Activated CD4-positive, alpha-beta T cell treated with anti-CD3 and anti-CD28 coated beads for 36 hours (primary cell): ENCODE measurements around the gene TXNRD3. TPM values are rescaled to one million over a fixed set of nuclear protein-coding genes. Genes with fewer than 3 reads are reported as not detected.

Experiments used
- ATAC-seq: fragments of 200-7000 bp; cut with Tn5 transposase; one replicate; pipeline ENCODE4 v1.10.0; 2021; ENCODE audit warnings: mild to moderate bottlenecking, moderate library complexity
- CTCF ChIA-PET: fragments of 350-600 bp; sonication (Branson Sonifier 250); formaldehyde crosslinking; loops from one replicate; lab custom pipeline; 2021; ENCODE audit warnings: antibody characterized with exemption; lab: Charles Lee
- POLR2A ChIA-PET: fragments of 350-600 bp; sonication (Branson Sonifier 250); formaldehyde crosslinking; loops from one replicate; lab custom pipeline; 2021; ENCODE audit warnings: antibody characterized with exemption, inconsistent platforms; lab: Charles Lee
- DNase-seq: peaks from one replicate; pipeline ENCODE4 v3.0.0-alpha.2; 2020
- H3K27ac Mint-ChIP-seq: one replicate; pipeline ENCODE4 v1.8.0; 2021; ENCODE audit warnings: mixed read lengths
- H3K27me3 Mint-ChIP-seq: one replicate; pipeline ENCODE4 v1.8.0; 2021; ENCODE audit warnings: mixed read lengths
- H3K36me3 Mint-ChIP-seq: one replicate; pipeline ENCODE4 v1.8.0; 2021; ENCODE audit warnings: low read depth, mixed read lengths
- H3K4me1 Mint-ChIP-seq: one replicate; pipeline ENCODE4 v1.8.0; 2021; ENCODE audit warnings: mixed read lengths
- H3K4me3 Mint-ChIP-seq: one replicate; pipeline ENCODE4 v1.8.0; 2021; ENCODE audit warnings: mild to moderate bottlenecking, moderate library complexity, mixed read lengths
- H3K9me3 Mint-ChIP-seq: one replicate; pipeline ENCODE4 v1.8.0; 2021; ENCODE audit warnings: low read depth, mixed read lengths
- intact Hi-C, 2 experiments: fragments of 100-400 bp; cut with DNase I in 1 of 2; cut with micrococcal nuclease in 1 of 2; formaldehyde crosslinking; loops; one replicate each; pipeline versions ENCODE4 v1.14.2 to v1.15.1; 2022 to 2024; cut with DNase I, micrococcal nuclease
- total RNA-seq, 2 experiments: library from RNA; stranded (reverse); gene quantifications; one replicate each; pipeline ENCODE4 v1.2.3, GENCODE V29; 2021

Gene TXNRD3
- total RNA-seq, 2 experiments from 2014 or later: 2.5 to 3.5 TPM

- intact Hi-C loops: no loop called here
- no peaks in the 10 kb centered on the region for H3K36me3 Mint-ChIP-seq
- no peak overlapping the region for H3K27ac Mint-ChIP-seq
- H3K4me3 Mint-ChIP-seq: no peak overlapping the region
- peaks cover 3% of the 10 kb centered on the region for H3K27me3 Mint-ChIP-seq
- no peaks in the 10 kb centered on the region for H3K4me1 Mint-ChIP-seq
- no peak for DNase-seq
- ChIA-PET POLR2A (no interaction called here), CTCF (no interaction called here)
- no peaks in the 10 kb centered on the region for H3K9me3 Mint-ChIP-seq
- peak; percentile 9 for ATAC-seq
These were observed 6.8 kb upstream of the TXNRD3 start for GRCh38 chr3:126661532-126662364.

- intact Hi-C loops: no loop called here
- Mint-ChIP-seq H3K4me1 (peaks cover 2% of the 10 kb centered on the region), H3K9me3 (no peaks in the 10 kb centered on the region), H3K4me3 (no peak overlapping the region), H3K27ac (no peak overlapping the region), H3K27me3 (peaks cover 3% of the 10 kb centered on the region), H3K36me3 (no peaks in the 10 kb centered on the region)
- POLR2A ChIA-PET: no interaction called here
- no peak for ATAC-seq
- no peak for DNase-seq
- CTCF ChIA-PET: interaction anchor here (0.5 to 2.0 kb wide), 4 partner anchors 18 to 139 kb away, joined by 3 to 10 read pairs (median 4); no protein-coding TSS in a partner anchor
These were observed 5.3 kb upstream of the TXNRD3 start for GRCh38 chr3:126659915-126660886.

- DNase-seq (no peak), ATAC-seq (no peak)
- H3K4me3 Mint-ChIP-seq: no peak overlapping the region
- no peaks in the 10 kb centered on the region for H3K36me3 Mint-ChIP-seq
- intact Hi-C loops: no loop called here
- H3K4me1 Mint-ChIP-seq: peaks cover 6% of the 10 kb centered on the region
- ChIA-PET CTCF (interaction anchor here (1.4 to 2.0 kb wide), 2 partner anchors 20 to 136 kb away, joined by 4 to 10 read pairs; no protein-coding TSS in a partner anchor), POLR2A (no interaction called here)
- H3K9me3 Mint-ChIP-seq: no peaks in the 10 kb centered on the region
- peaks cover 3% of the 10 kb centered on the region for H3K27me3 Mint-ChIP-seq
- H3K27ac Mint-ChIP-seq: no peak overlapping the region
These were observed 3.7 kb upstream of the TXNRD3 start for GRCh38 chr3:126658584-126658983.

GRCh38 chr3:126657901-126658300, 3.0 kb upstream of the TXNRD3 start:
- Mint-ChIP-seq H3K4me1 (peaks cover 6% of the 10 kb centered on the region), H3K27me3 (peaks cover 3% of the 10 kb centered on the region), H3K4me3 (no peak overlapping the region), H3K27ac (no peak overlapping the region), H3K36me3 (peaks cover under 1% of the 10 kb centered on the region), H3K9me3 (no peaks in the 10 kb centered on the region)
- CTCF ChIA-PET: no interaction called here
- POLR2A ChIA-PET: interaction anchor here (0.5 kb wide), 1 partner anchor 743 kb away, joined by 3 read pairs; no protein-coding TSS in a partner anchor
- no peak for ATAC-seq
- no peak for DNase-seq
- intact Hi-C loops: no loop called here

- Mint-ChIP-seq H3K9me3 (no peaks in the 10 kb centered on the region), H3K27me3 (peaks cover 3% of the 10 kb centered on the region), H3K4me3 (no peak overlapping the region), H3K4me1 (peaks cover 6% of the 10 kb centered on the region), H3K27ac (no peak overlapping the region), H3K36me3 (peaks cover 3% of the 10 kb centered on the region)
- ATAC-seq (no peak), DNase-seq (no peak)
- CTCF ChIA-PET: no interaction called here
- POLR2A ChIA-PET: no interaction called here
- intact Hi-C loops: no loop called here
These were observed 1.6 kb upstream of the TXNRD3 start for GRCh38 chr3:126656371-126657134.

- Mint-ChIP-seq H3K27me3 (peaks cover 3% of the 10 kb centered on the region), H3K27ac (no peak overlapping the region), H3K9me3 (no peaks in the 10 kb centered on the region), H3K4me3 (no peak overlapping the region), H3K4me1 (peaks cover 6% of the 10 kb centered on the region), H3K36me3 (peaks cover 3% of the 10 kb centered on the region)
- ATAC-seq (no peak), DNase-seq (no peak)
- POLR2A ChIA-PET: no interaction called here
- intact Hi-C loops: loop anchor here in 1 of 2 experiments (1.0 kb wide), 1 partner anchor 48 kb away; the partner anchor contains the start of gene CHCHD6
- CTCF ChIA-PET: interaction anchor here (0.7 kb wide), 1 partner anchor 29 kb away, joined by 3 read pairs; no protein-coding TSS in a partner anchor
These were observed 963 bp upstream of the TXNRD3 start for GRCh38 chr3:126655887-126656286.

GRCh38 chr3:126649556-126650092, 5.3 kb downstream of the TXNRD3 start:
- Mint-ChIP-seq H3K4me1 (peaks cover 3% of the 10 kb centered on the region), H3K27me3 (peaks cover 7% of the 10 kb centered on the region), H3K36me3 (peaks cover 3% of the 10 kb centered on the region), H3K4me3 (no peak overlapping the region), H3K27ac (no peak overlapping the region), H3K9me3 (no peaks in the 10 kb centered on the region)
- no peak for DNase-seq
- intact Hi-C loops: no loop called here
- ATAC-seq: no peak
- CTCF ChIA-PET: no interaction called here
- POLR2A ChIA-PET: no interaction called here

- H3K4me3 Mint-ChIP-seq: no peak overlapping the region
- DNase-seq (no peak), ATAC-seq (no peak)
- H3K27me3 Mint-ChIP-seq: peaks cover 5% of the 10 kb centered on the region
- no peak overlapping the region for H3K27ac Mint-ChIP-seq
- no peaks in the 10 kb centered on the region for H3K4me1 Mint-ChIP-seq
- ChIA-PET POLR2A (interaction anchor here (0.6 kb wide), 1 partner anchor 60 kb away, joined by 5 read pairs; no protein-coding TSS in a partner anchor), CTCF (no interaction called here)
- H3K9me3 Mint-ChIP-seq: no peaks in the 10 kb centered on the region
- H3K36me3 Mint-ChIP-seq: peaks cover 5% of the 10 kb centered on the region
- intact Hi-C loops: no loop called here
These were observed 8.2 kb downstream of the TXNRD3 start for GRCh38 chr3:126646674-126647073.

- CTCF ChIA-PET: interaction anchor here (0.5 to 1.6 kb wide), 2 partner anchors 34 to 833 kb away, joined by 3 to 4 read pairs; no protein-coding TSS in a partner anchor
- H3K4me1 Mint-ChIP-seq: no peaks in the 10 kb centered on the region
These were observed 10.3 kb downstream of the TXNRD3 start for GRCh38 chr3:126644615-126645014.

GRCh38 chr3:126638790-126639189, 16.1 kb downstream of the TXNRD3 start:
- Mint-ChIP-seq H3K27ac (no peak overlapping the region), H3K4me3 (no peak overlapping the region), H3K4me1 (no peaks in the 10 kb centered on the region), H3K27me3 (no peaks in the 10 kb centered on the region), H3K36me3 (peaks cover 7% of the 10 kb centered on the region), H3K9me3 (no peaks in the 10 kb centered on the region)
- intact Hi-C loops: no loop called here
- DNase-seq: no peak
- POLR2A ChIA-PET: no interaction called here
- CTCF ChIA-PET: no interaction called here
- no peak for ATAC-seq

More at GRCh38 chr3:126644615-126645014, 10.3 kb downstream of the TXNRD3 start:
- Mint-ChIP-seq H3K36me3 (peaks cover 11% of the 10 kb centered on the region), H3K9me3 (no peaks in the 10 kb centered on the region), H3K27ac (no peak overlapping the region), H3K27me3 (peaks cover 2% of the 10 kb centered on the region), H3K4me3 (no peak overlapping the region)
- ATAC-seq: no peak
- no peak for DNase-seq
- POLR2A ChIA-PET: no interaction called here
- intact Hi-C loops: no loop called here
